SK-N-MC (cell line): ENCODE measurements around the gene LHX3.

Experiments
- DNase-seq: peaks from one replicate; pipeline ENCODE4 v3.0.0-alpha.2; 2011; ENCODE audit warnings: low read depth, low spot score
- H3K27ac ChIP-seq: fragments of 200-600 bp; sonication (generic); 2 replicates; pipeline ENCODE4 v1.5.1; 2016; ENCODE audit warnings: mixed run types
- H3K36me3 ChIP-seq: fragments of 200-600 bp; sonication (generic); 2 replicates; pipeline ENCODE4 v1.6.1; 2017; ENCODE audit warnings: antibody characterized with exemption, low read length, mixed read lengths; ENCODE audit not compliant: insufficient read depth
- H3K4me3 ChIP-seq: fragments of 200-600 bp; sonication (generic); 2 replicates; pipeline ENCODE4 v1.5.1; 2016
- H3K9ac ChIP-seq: fragments of 200-600 bp; sonication (generic); 2 replicates; pipeline ENCODE4 v1.8.0; 2017; ENCODE audit warnings: mixed run types, mixed read lengths; ENCODE audit not compliant: insufficient read length
- H3K9me3 ChIP-seq: fragments of 200-600 bp; sonication (generic); 2 replicates; pipeline ENCODE4 v1.6.1; 2017; ENCODE audit warnings: low read depth, mild to moderate bottlenecking, antibody characterized with exemption, low read length, moderate library complexity, mixed read lengths
- EZH2 ChIP-seq: fragments of 200-600 bp; sonication (generic); IDR thresholded peaks from one replicate; pipeline ENCODE4 v1.6.1; 2017; ENCODE audit warnings: antibody characterized with exemption
- FOXP2 ChIP-seq: optimal IDR thresholded peaks from 2 replicates; pipeline ENCODE3; 2011; ENCODE audit warnings: mild to moderate bottlenecking, moderate library complexity; ENCODE audit not compliant: insufficient read depth; ENCODE audit errors: extremely low read length, control extremely low read depth
- POLR2AphosphoS5 ChIP-seq: IDR thresholded peaks from 2 replicates; pipeline ENCODE4 v1.6.1; 2012; ENCODE audit warnings: mild to moderate bottlenecking, low read depth, low read length, borderline replicate concordance

The LHX3 gene

GRCh38 chr9:136218271-136218670 is 13.3 kb upstream of the LHX3 start:
- Histone ChIP-seq H3K9me3 (no peaks in the 10 kb centered on the region), H3K4me3 (no peak overlapping the region), H3K27ac (no peak overlapping the region), H3K36me3 (peaks cover 40% of the 10 kb centered on the region), H3K9ac (no peak overlapping the region)
- no peak for TF ChIP-seq FOXP2
- TF ChIP-seq EZH2 = no peak
- TF ChIP-seq POLR2AphosphoS5 = no peak
- DNase-seq = no peak

GRCh38 chr9:136216541-136217244 is 11.8 kb upstream of the LHX3 start:
- Histone ChIP-seq H3K9ac (no peak overlapping the region), H3K4me3 (no peak overlapping the region), H3K9me3 (no peaks in the 10 kb centered on the region), H3K27ac (no peak overlapping the region), H3K36me3 (peaks cover 34% of the 10 kb centered on the region)
- no peak for DNase-seq
- no peak for TF ChIP-seq FOXP2

DNA sequence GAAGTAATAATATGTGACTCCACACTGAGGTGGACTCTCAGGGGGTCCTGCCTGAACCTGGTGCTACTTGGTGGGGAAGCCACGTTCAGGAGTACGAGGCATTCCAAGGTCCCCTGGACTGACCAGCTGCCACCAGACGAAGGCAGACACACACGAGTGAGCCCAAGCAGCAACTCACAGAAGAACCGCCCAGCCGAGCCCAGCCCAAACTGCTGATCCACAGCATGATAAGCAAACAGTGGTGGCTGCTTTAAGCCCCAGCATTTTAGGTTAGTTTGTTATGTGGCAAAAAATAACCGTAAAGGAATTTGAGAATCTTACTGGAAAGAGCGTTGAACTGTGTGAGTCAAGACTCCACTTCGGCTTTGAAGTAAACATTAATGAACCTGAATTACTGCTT is 8.8 kb upstream of the LHX3 start:
- DNase-seq = no peak
- Histone ChIP-seq H3K4me3 (no peak overlapping the region), H3K9ac (no peak overlapping the region), H3K9me3 (no peaks in the 10 kb centered on the region), H3K27ac (no peak overlapping the region), H3K36me3 (peaks cover 31% of the 10 kb centered on the region)
- TF ChIP-seq FOXP2 (no peak), POLR2AphosphoS5 (no peak), EZH2 (no peak)

DNA sequence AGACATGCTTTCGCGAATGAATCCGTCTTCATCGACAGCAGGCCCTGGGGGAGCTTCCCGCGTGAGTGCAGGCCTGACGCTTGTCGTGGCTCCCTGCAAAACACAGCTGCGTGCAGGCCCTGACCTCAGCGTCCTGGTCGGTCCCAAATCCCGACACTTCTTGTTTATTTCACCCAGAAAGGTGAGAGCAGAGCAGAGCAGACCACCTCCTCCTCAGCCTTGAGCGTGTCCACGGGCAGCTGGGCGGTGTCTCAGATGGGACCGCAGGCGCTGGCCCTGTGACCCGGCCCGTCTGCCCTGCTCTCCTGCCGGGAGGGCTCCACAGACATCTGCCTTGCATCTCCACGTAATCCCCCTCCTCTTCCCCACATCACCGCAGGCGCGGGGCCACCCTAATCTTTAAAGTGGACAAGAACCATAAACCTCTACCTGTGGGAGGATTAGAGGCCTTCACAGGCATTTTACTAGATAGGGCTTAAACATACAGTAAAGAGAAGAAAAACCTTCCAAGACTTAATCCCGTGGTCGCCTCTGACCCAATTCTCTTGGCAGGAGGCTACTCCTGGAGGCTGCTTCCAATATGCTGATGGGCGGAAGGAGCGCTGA is 7.5 kb upstream of the LHX3 start:
- Histone ChIP-seq H3K4me3 (no peak overlapping the region), H3K9me3 (no peaks in the 10 kb centered on the region), H3K9ac (no peak overlapping the region), H3K27ac (no peak overlapping the region), H3K36me3 (peaks cover 31% of the 10 kb centered on the region)
- no peak for DNase-seq
- TF ChIP-seq POLR2AphosphoS5 (no peak), EZH2 (no peak), FOXP2 (no peak)

GRCh38 chr9:136211441-136212344 is 6.8 kb upstream of the LHX3 start:
- no peak overlapping the region for H3K4me3 ChIP-seq
- no peaks in the 10 kb centered on the region for H3K9me3 ChIP-seq
- no peak overlapping the region for H3K27ac ChIP-seq
- DNase-seq = no peak
- H3K9ac ChIP-seq = no peak overlapping the region
- H3K36me3 ChIP-seq = peaks cover 31% of the 10 kb centered on the region
- TF ChIP-seq EZH2 (no peak), FOXP2 (no peak)

DNA sequence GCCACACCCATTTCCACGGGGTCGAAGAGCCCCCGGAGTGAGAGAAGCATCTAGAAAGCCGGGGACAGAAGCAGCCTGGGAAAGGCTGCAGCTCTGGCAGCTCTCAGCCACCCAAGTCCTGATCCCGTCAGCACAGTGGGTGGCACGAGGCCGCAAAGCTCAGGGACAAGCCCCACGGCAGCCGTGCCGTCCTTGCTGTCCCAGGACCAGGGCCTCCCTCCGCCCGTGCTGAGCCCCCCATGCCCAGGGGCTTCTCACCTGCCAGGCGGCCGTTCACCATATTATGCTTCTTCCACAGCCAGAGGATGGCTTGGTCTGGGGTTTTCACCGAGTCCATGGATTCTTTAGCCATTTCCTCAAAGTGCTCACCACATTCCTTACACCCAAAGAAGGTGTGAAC is 6.1 kb upstream of the LHX3 start:
- TF ChIP-seq FOXP2 (no peak), POLR2AphosphoS5 (no peak), EZH2 (no peak)
- no peak for DNase-seq
- Histone ChIP-seq H3K9me3 (no peaks in the 10 kb centered on the region), H3K9ac (no peak overlapping the region), H3K27ac (no peak overlapping the region), H3K36me3 (peaks cover 27% of the 10 kb centered on the region), H3K4me3 (no peak overlapping the region)

- Histone ChIP-seq H3K9me3 (no peaks in the 10 kb centered on the region), H3K27ac (no peak overlapping the region), H3K36me3 (peaks cover 20% of the 10 kb centered on the region), H3K4me3 (no peak overlapping the region), H3K9ac (no peak overlapping the region)
- DNase-seq = no peak
- TF ChIP-seq POLR2AphosphoS5 = no peak
- no peak for TF ChIP-seq EZH2
These were observed 5.3 kb upstream of the LHX3 start for GRCh38 chr9:136210276-136210675.

GRCh38 chr9:136209786-136210185 is 4.9 kb upstream of the LHX3 start:
- peaks cover 15% of the 10 kb centered on the region for H3K36me3 ChIP-seq

DNA sequence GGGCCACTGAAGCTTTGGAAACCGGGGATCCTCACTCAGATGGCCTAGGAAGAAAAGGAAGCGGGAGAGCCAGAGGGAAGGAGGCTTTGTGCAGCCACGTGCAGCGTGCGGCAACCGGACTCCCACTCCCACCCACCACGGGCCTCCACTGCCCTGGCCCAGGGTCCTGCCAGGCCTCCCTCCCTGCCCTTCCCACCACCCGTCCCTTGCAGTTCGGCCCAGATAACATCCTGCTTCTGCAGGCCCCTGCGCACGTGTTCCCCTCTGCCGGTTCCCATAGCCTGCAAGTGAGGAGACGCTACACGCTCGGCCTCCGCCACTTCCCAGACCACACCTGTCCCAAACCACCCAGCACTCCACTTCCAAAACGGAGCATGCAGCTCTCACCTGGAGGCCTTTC is 4.3 kb upstream of the LHX3 start:
- Histone ChIP-seq H3K36me3 (peaks cover 9% of the 10 kb centered on the region), H3K9ac (no peak overlapping the region)

More at GRCh38 chr9:136209786-136210185, 4.9 kb upstream of the LHX3 start:
- Histone ChIP-seq H3K27ac (no peak overlapping the region), H3K9ac (no peak overlapping the region), H3K9me3 (no peaks in the 10 kb centered on the region), H3K4me3 (no peak overlapping the region)
- no peak for DNase-seq
- TF ChIP-seq EZH2 (no peak), FOXP2 (no peak), POLR2AphosphoS5 (no peak)

More for the DNA sequence above, 4.3 kb upstream of the LHX3 start:
- TF ChIP-seq POLR2AphosphoS5 = no peak
- TF ChIP-seq FOXP2 = no peak
- TF ChIP-seq EZH2 = no peak
- DNase-seq = no peak
- Histone ChIP-seq H3K9me3 (no peaks in the 10 kb centered on the region), H3K27ac (no peak overlapping the region), H3K4me3 (no peak overlapping the region)
